Fibroblast of pulmonary artery (primary cell): ENCODE measurements around the gene FTO.

Experiments
- DNase-seq: peaks from one replicate; pipeline ENCODE4 v3.0.0-alpha.2; 2010; ENCODE audit warnings: low read depth
- H3K4me3 ChIP-seq: replicated peaks from 2 replicates; pipeline ENCODE4 v1.5.1; 2011; ENCODE audit warnings: low read depth, mild to moderate bottlenecking, control low read depth, low read length, moderate library complexity
- CTCF ChIP-seq: IDR thresholded peaks from 2 replicates; pipeline ENCODE4 v1.5.1; 2011; ENCODE audit warnings: mild to moderate bottlenecking, control low read depth, low read length, inconsistent platforms; ENCODE audit errors: missing control alignments

Gene FTO

GRCh38 chr16:54145881-54146280, 441.9 kb downstream of the FTO start:
- no peak for TF ChIP-seq CTCF
- DNase-seq: no peak
- H3K4me3 ChIP-seq: no peak overlapping the region

- H3K4me3 ChIP-seq: no peak overlapping the region
- no peak for TF ChIP-seq CTCF
- no peak for DNase-seq
These were observed 445.0 kb downstream of the FTO start for GRCh38 chr16:54148974-54149373.

- TF ChIP-seq CTCF: no peak
- DNase-seq: no peak
- no peak overlapping the region for H3K4me3 ChIP-seq
These were observed 446.9 kb downstream of the FTO start for GRCh38 chr16:54150861-54151260.

GRCh38 chr16:54152362-54153239, 448.6 kb downstream of the FTO start:
- no peak overlapping the region for H3K4me3 ChIP-seq
- DNase-seq: no peak
- TF ChIP-seq CTCF: no peak

GRCh38 chr16:54153240-54153934, 449.4 kb downstream of the FTO start:
- H3K4me3 ChIP-seq: no peak overlapping the region

GRCh38 chr16:54156349-54156748, 452.4 kb downstream of the FTO start:
- DNase-seq: no peak
- H3K4me3 ChIP-seq: no peak overlapping the region
- TF ChIP-seq CTCF: no peak

More at GRCh38 chr16:54153240-54153934, 449.4 kb downstream of the FTO start:
- no peak for DNase-seq
- TF ChIP-seq CTCF: no peak

GRCh38 chr16:54158986-54159385, 455.0 kb downstream of the FTO start:
- no peak for DNase-seq
- TF ChIP-seq CTCF: no peak
- H3K4me3 ChIP-seq: no peak overlapping the region
